H9 (cell line): ENCODE data around the gene FHIT. TPM values are rescaled to one million over a fixed set of nuclear protein-coding genes. Genes with fewer than 3 reads are reported as not detected.

Source experiments
- DNase-seq: peaks from one replicate; pipeline ENCODE4 v3.0.0-alpha.2; 2017
- H2AFZ ChIP-seq: one replicate; pipeline ENCODE4 v1.6.1; 2013; ENCODE audit warnings: mild to moderate bottlenecking, low read length, control low read depth, moderate library complexity
- H2AK5ac ChIP-seq: 2 replicates; pipeline ENCODE4 v1.6.1; 2013; ENCODE audit warnings: low read length, control low read depth, mixed read lengths; ENCODE audit not compliant: insufficient read length
- H2BK120ac ChIP-seq: one replicate; pipeline ENCODE4 v1.6.1; 2013; ENCODE audit warnings: low read depth, mild to moderate bottlenecking, low read length, control low read depth, inconsistent platforms; ENCODE audit not compliant: poor library complexity, severe bottlenecking
- H2BK12ac ChIP-seq: 2 replicates; pipeline ENCODE4 v1.6.1; 2013; ENCODE audit warnings: low read length, control low read depth, mixed read lengths, low read depth; ENCODE audit not compliant: insufficient read length
- H2BK15ac ChIP-seq: 2 replicates; pipeline ENCODE4 v1.6.1; 2013; ENCODE audit warnings: low read depth, low read length, control low read depth
- H2BK20ac ChIP-seq: one replicate; pipeline ENCODE4 v1.6.1; 2013; ENCODE audit warnings: low read depth, mild to moderate bottlenecking, low read length, control low read depth, inconsistent platforms; ENCODE audit not compliant: poor library complexity, severe bottlenecking
- H2BK5ac ChIP-seq: 2 replicates; pipeline ENCODE4 v1.6.1; 2013; ENCODE audit warnings: low read length, control low read depth, mixed read lengths; ENCODE audit not compliant: insufficient read length
- H3K14ac ChIP-seq: 2 replicates; pipeline ENCODE4 v1.6.1; 2013; ENCODE audit warnings: low read length, control low read depth; ENCODE audit not compliant: insufficient read depth
- H3K18ac ChIP-seq: 2 replicates; pipeline ENCODE4 v1.6.1; 2013; ENCODE audit warnings: low read depth, mild to moderate bottlenecking, mixed read lengths, low read length, control low read depth; ENCODE audit not compliant: insufficient read length
- H3K23ac ChIP-seq: 2 replicates; pipeline ENCODE4 v1.6.1; 2013; ENCODE audit warnings: low read length, control low read depth, mixed read lengths, low read depth; ENCODE audit not compliant: insufficient read length
- H3K23me2 ChIP-seq: 2 replicates; pipeline ENCODE4 v1.6.1; 2013; ENCODE audit warnings: low read depth, mild to moderate bottlenecking, mixed read lengths, low read length, control low read depth; ENCODE audit not compliant: insufficient read length, poor library complexity, severe bottlenecking
- H3K27ac ChIP-seq: 2 replicates; pipeline ENCODE4 v1.5.1; 2013; ENCODE audit warnings: low read length, control low read depth, mixed read lengths, low read depth; ENCODE audit not compliant: insufficient read length
- H3K27me3 ChIP-seq: 2 replicates; pipeline ENCODE4 v1.6.1; 2013; ENCODE audit warnings: low read length, control low read depth, inconsistent platforms; ENCODE audit not compliant: insufficient read depth
- H3K4ac ChIP-seq: 2 replicates; pipeline ENCODE4 v1.6.1; 2013; ENCODE audit warnings: low read depth, mild to moderate bottlenecking, control low read depth, inconsistent platforms, low read length, moderate library complexity
- H3K4me1 ChIP-seq: 2 replicates; pipeline ENCODE4 v1.6.1; 2013; ENCODE audit warnings: low read length, control low read depth, inconsistent platforms; ENCODE audit not compliant: insufficient read depth
- H3K4me2 ChIP-seq: 2 replicates; pipeline ENCODE4 v1.6.1; 2013; ENCODE audit warnings: low read length, control low read depth, mixed read lengths; ENCODE audit not compliant: insufficient read length, insufficient read depth
- H3K56ac ChIP-seq: 2 replicates; pipeline ENCODE4 v1.6.1; 2013; ENCODE audit warnings: low read depth, mild to moderate bottlenecking, mixed read lengths, low read length, control low read depth; ENCODE audit not compliant: insufficient read length
- H3K79me1 ChIP-seq: 2 replicates; pipeline ENCODE4 v1.6.1; 2013; ENCODE audit warnings: low read depth, mild to moderate bottlenecking, moderate library complexity, low read length, control low read depth, inconsistent platforms; ENCODE audit not compliant: insufficient read depth, poor library complexity, severe bottlenecking
- H3K79me2 ChIP-seq: 2 replicates; pipeline ENCODE4 v1.6.1; 2013; ENCODE audit warnings: low read length, control low read depth, inconsistent platforms; ENCODE audit not compliant: insufficient read depth
- H3K9ac ChIP-seq: 2 replicates; pipeline ENCODE4 v1.6.1; 2013; ENCODE audit warnings: low read length, control low read depth, mixed read lengths; ENCODE audit not compliant: insufficient read length; ENCODE audit errors: extremely low read depth
- H3K9me3 ChIP-seq: one replicate; pipeline ENCODE4 v1.6.1; 2013; ENCODE audit warnings: low read depth, low read length, inconsistent platforms; ENCODE audit not compliant: control insufficient read depth
- H3T11ph ChIP-seq: one replicate; pipeline ENCODE4 v1.6.1; 2013; ENCODE audit warnings: mild to moderate bottlenecking, low read length, control low read depth, inconsistent platforms
- H4K20me1 ChIP-seq: one replicate; pipeline ENCODE4 v1.6.1; 2013; ENCODE audit not compliant: control insufficient read depth, insufficient read length, insufficient read depth
- H4K5ac ChIP-seq: 2 replicates; pipeline ENCODE4 v1.6.1; 2013; ENCODE audit warnings: low read depth, mild to moderate bottlenecking, mixed read lengths, low read length, control low read depth; ENCODE audit not compliant: insufficient read length
- H4K8ac ChIP-seq: replicated peaks from 2 replicates; pipeline ENCODE4 v1.6.1; 2013; ENCODE audit warnings: low read length, control low read depth, mixed read lengths, low read depth; ENCODE audit not compliant: insufficient read length
- H4K91ac ChIP-seq: 2 replicates; pipeline ENCODE4 v1.6.1; 2013; ENCODE audit warnings: low read depth, mild to moderate bottlenecking, moderate library complexity, mixed read lengths, low read length, control low read depth; ENCODE audit not compliant: insufficient read length
- H3K27ac Mint-ChIP-seq, 3 experiments: 2 replicates in 2 of 3; 3 replicates in 1 of 3; pipeline ENCODE4 v1.8.0; 2020 to 2021; ENCODE audit warnings: mixed read lengths in 3 of 3, mild to moderate bottlenecking in 1 of 3, moderate library complexity in 1 of 3
- H3K27me3 Mint-ChIP-seq: 2 replicates; pipeline ENCODE4 v1.8.0; 2021; ENCODE audit warnings: low read depth, mild to moderate bottlenecking, moderate library complexity, mixed read lengths
- H3K36me3 Mint-ChIP-seq, 3 experiments: 2 replicates in 2 of 3; 3 replicates in 1 of 3; pipeline ENCODE4 v1.8.0; 2020 to 2021; ENCODE audit warnings: low read depth in 3 of 3, mixed read lengths in 3 of 3; ENCODE audit not compliant: insufficient read depth in 1 of 3
- H3K4me1 Mint-ChIP-seq, 2 experiments: 2 replicates each; pipeline ENCODE4 v1.8.0; 2020; ENCODE audit warnings: mixed read lengths in 2 of 2
- H3K4me3 Mint-ChIP-seq, 2 experiments: 2 replicates in 1 of 2; 3 replicates in 1 of 2; pipeline ENCODE4 v1.8.0; 2020 to 2021; ENCODE audit warnings: mild to moderate bottlenecking in 2 of 2, mixed read lengths in 2 of 2, moderate library complexity in 1 of 2
- H3K9me3 Mint-ChIP-seq, 2 experiments: 2 replicates in 1 of 2; 3 replicates in 1 of 2; pipeline ENCODE4 v1.8.0; 2020; ENCODE audit warnings: mild to moderate bottlenecking in 2 of 2, mixed read lengths in 2 of 2, moderate library complexity in 1 of 2
- WGBS: extraction: QIAGEN DNeasy Blood & Tissue Kit; methylation state at CpG from one replicate; pipeline ENCODE4 v1.1.7; 2013; ENCODE audit warnings: missing lambda C conversion rate, low lambda C conversion rate, mixed read lengths; ENCODE audit not compliant: insufficient read length; ENCODE audit errors: extremely low coverage; 5-methylcytosine and 5-hydroxymethylcytosine counted together
- total RNA-seq: library from RNA; stranded (reverse); gene quantifications from 2 replicates; pipeline ENCODE4 v1.2.1, GENCODE V29; 2021
- TF ChIP-seq, protein P1 (sequence below): fragments of 200-600 bp; sonication (generic); conservative IDR thresholded peaks from 3 replicates; pipeline ENCODE4 v1.8.0; 2021; ENCODE audit warnings: antibody characterized with exemption, mild to moderate bottlenecking

Gene FHIT
- total RNA-seq, 1 experiment from 2014 or later = 3.0 TPM

DNA sequence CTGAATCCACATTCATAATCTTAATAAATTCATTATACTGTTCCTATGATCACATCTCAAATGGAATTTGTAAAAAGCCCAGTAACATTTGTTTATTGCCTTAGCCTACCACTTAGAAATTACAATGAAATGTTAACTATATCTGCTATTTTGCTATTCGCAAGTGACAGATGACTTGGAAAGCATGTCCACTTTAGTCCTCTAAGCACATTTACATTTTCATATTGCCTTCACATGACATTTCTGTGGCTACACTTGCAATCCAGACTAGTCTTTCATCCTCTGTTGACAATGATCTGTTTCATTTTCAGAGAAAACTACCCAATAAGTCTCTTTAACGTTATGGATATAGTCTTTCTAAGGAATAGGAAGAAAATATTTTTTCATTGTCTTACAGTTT lies 741.8 kb downstream of the FHIT start:
- Histone ChIP-seq H2BK20ac (no peak overlapping the region), H3T11ph (no peak overlapping the region), H3K4ac (no peak overlapping the region), H2BK120ac (no peak overlapping the region), H2BK5ac (no peak overlapping the region), H4K5ac (no peak overlapping the region), H3K27ac (no peak overlapping the region), H4K91ac (no peak overlapping the region), H3K4me2 (no peak overlapping the region), H3K79me1 (no peaks in the 10 kb centered on the region), H3K9ac (no peak overlapping the region), H3K14ac (no peak overlapping the region), H3K27me3 (no peaks in the 10 kb centered on the region), H2AFZ (no peak overlapping the region), H4K20me1 (no peaks in the 10 kb centered on the region), H2AK5ac (no peak overlapping the region), H3K56ac (no peak overlapping the region), H4K8ac (no peak overlapping the region), H3K9me3 (no peaks in the 10 kb centered on the region), H3K23ac (no peak overlapping the region), H3K18ac (no peak overlapping the region), H2BK12ac (no peak overlapping the region), H2BK15ac (no peak overlapping the region), H3K4me1 (no peaks in the 10 kb centered on the region), H3K79me2 (no peaks in the 10 kb centered on the region), H3K23me2 (no peaks in the 10 kb centered on the region)
- no peak for DNase-seq
- peaks cover 3 to 11% (median 5%) of the 10 kb centered on the region in 3 experiments; a peak in 5 of 7 replicates for H3K36me3 Mint-ChIP-seq
- TF ChIP-seq, protein P1, sequence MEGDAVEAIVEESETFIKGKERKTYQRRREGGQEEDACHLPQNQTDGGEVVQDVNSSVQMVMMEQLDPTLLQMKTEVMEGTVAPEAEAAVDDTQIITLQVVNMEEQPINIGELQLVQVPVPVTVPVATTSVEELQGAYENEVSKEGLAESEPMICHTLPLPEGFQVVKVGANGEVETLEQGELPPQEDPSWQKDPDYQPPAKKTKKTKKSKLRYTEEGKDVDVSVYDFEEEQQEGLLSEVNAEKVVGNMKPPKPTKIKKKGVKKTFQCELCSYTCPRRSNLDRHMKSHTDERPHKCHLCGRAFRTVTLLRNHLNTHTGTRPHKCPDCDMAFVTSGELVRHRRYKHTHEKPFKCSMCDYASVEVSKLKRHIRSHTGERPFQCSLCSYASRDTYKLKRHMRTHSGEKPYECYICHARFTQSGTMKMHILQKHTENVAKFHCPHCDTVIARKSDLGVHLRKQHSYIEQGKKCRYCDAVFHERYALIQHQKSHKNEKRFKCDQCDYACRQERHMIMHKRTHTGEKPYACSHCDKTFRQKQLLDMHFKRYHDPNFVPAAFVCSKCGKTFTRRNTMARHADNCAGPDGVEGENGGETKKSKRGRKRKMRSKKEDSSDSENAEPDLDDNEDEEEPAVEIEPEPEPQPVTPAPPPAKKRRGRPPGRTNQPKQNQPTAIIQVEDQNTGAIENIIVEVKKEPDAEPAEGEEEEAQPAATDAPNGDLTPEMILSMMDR = no peak
- H3K27ac Mint-ChIP-seq = no peak overlapping the region
- no peaks in the 10 kb centered on the region for H3K27me3 Mint-ChIP-seq
- no CpG with 5 or more reads among the region's 2 CpGs for WGBS
- peaks cover 0 to 5% of the 10 kb centered on the region in 2 experiments; a peak in 1 of 5 replicates for H3K9me3 Mint-ChIP-seq
- no peak overlapping the region for H3K4me3 Mint-ChIP-seq
- no peaks in the 10 kb centered on the region for H3K4me1 Mint-ChIP-seq
